WI38 (cell line): ENCODE results near the gene PDGFRA.
A peak's percentile ranks its signal among the peaks of the same experiment; 100 is the strongest.
"Not testable (repeated sequence)": the region's sequence is repeated elsewhere in the genome, so short reads cannot be mapped to it uniquely, and the experiment has no call there.

Experiments
- H3K4me3 ChIP-seq: 2 replicates; pipeline ENCODE4 v1.5.1; 2011; ENCODE audit warnings: low read depth, mild to moderate bottlenecking, control low read depth, low read length
- TF ChIP-seq, protein P1 (sequence below): IDR thresholded peaks from 2 replicates; pipeline ENCODE4 v1.5.1; 2012; ENCODE audit warnings: low read depth, mild to moderate bottlenecking, control low read depth, low read length

PDGFRA gene

DNA sequence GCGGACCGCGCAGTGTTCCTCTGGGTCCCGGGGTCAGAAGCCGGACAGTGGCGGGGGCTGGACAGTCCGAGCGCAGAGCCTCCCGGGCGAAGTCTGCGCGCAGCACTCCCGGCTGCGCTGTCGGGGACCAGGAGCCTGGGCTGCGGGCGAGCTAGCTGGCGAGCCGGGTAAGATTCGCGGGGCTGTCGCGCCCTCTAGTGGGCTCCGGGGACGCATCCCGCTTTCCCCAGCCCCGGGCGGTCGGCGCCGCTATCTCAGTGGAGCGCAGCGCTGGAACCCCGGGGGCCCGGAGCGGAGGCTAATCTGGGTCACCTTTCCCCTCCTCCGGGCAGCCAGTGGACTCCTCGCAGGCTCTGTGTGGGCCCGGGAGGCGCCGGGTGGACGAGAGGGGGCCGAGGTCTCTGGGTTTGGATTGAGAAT, 4.2 kb downstream of the PDGFRA start:
- TF ChIP-seq, protein P1, sequence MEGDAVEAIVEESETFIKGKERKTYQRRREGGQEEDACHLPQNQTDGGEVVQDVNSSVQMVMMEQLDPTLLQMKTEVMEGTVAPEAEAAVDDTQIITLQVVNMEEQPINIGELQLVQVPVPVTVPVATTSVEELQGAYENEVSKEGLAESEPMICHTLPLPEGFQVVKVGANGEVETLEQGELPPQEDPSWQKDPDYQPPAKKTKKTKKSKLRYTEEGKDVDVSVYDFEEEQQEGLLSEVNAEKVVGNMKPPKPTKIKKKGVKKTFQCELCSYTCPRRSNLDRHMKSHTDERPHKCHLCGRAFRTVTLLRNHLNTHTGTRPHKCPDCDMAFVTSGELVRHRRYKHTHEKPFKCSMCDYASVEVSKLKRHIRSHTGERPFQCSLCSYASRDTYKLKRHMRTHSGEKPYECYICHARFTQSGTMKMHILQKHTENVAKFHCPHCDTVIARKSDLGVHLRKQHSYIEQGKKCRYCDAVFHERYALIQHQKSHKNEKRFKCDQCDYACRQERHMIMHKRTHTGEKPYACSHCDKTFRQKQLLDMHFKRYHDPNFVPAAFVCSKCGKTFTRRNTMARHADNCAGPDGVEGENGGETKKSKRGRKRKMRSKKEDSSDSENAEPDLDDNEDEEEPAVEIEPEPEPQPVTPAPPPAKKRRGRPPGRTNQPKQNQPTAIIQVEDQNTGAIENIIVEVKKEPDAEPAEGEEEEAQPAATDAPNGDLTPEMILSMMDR = peak; percentile 74
- H3K4me3 ChIP-seq = peak overlapping the region; percentile 78

DNA sequence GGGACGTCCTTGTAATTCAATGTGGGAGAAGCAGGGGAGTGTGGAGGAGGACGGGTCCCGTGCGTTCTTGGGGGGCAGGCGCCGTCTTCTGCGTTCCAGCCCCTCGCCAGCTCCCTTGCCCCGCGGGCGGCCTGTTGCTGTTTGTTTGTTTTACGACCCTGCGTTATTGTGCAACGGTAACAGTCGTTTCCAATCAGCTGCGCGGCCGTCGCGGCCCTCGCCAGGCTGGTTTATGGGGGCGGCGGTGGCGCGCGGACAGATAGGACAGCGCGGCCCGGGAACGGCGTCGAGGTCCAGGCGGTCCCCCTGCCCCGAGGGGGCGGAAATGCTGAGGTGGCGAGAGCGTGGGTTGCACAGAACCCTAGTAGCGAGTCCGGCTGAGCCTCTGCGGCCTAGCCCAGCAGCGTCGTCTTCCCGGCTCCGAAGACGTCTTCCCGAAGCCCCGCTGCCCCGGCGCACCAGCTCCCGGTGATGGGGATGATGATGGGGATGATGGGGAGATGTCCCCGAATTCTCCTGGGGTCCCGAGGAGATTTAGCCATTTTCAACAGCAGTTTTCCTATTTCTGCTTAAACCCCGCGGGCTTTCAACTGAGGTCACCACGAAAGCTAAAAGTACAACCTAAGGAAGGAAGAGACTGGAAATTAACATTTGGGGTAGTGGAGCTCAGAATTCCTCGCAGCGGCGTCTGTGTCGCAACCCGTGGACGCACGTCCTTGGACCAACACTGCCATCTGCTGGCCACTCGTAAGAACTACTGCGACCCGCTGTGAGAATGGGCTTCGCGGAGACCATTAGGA, 4.8 kb downstream of the PDGFRA start:
- TF ChIP-seq, protein P1 = peak; percentile 70
- peak overlapping the region; percentile 78 for H3K4me3 ChIP-seq

DNA sequence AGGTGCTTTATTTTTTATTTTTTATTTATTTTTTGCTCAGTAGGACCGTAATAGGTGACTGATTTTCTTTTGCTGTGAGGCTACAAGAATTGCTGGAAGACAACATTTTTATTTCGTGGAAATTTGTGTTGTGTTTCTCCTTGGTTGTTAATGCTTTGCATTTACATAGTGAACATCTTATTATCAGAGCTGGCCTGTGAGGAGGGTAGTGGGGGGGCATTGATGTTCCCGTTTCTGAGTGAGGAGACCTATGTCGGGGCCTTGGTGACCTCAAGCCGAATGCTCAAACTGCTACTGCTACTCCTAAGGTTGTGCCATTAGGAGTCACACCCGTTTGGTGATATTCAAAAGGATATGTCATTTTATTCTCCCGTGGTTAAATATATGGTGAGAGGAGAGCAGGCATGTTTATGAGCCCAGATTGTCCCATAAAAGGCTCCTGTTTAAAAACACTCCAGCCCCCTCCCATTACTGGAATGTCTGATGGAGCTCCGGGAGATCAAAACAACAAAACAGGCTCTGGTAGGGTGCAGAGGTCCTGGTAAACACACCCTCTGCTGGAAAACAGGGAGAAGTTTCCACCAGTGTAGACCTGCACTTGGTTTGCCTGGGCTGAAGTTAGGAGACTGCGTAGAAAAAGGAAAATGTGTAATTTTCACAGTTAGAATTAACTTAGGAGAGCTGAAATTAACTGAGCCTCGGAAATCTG, 5.6 kb downstream of the PDGFRA start:
- TF ChIP-seq, protein P1 = no peak
- H3K4me3 ChIP-seq = peak overlapping the region; percentile 78

DNA sequence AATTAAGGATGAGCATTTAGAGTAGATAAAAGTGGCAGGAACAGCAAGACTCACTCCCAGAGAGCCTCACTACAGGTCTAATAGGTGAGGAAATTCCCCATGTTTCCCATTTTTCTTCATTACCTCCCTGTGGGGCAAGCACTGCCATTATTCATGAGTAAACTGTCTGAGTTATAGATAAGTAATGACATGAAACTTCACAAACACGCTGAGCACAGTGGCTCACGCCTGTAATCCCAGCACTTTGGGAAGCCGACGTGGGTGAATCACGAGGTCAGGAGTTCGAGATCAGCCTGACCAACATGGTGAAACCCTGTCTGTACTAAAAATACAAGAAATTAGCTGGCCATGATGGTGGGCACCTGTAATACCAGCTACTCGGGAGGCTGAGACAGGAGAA, 7.2 kb downstream of the PDGFRA start:
- H3K4me3 ChIP-seq = not testable (repeated sequence)

DNA sequence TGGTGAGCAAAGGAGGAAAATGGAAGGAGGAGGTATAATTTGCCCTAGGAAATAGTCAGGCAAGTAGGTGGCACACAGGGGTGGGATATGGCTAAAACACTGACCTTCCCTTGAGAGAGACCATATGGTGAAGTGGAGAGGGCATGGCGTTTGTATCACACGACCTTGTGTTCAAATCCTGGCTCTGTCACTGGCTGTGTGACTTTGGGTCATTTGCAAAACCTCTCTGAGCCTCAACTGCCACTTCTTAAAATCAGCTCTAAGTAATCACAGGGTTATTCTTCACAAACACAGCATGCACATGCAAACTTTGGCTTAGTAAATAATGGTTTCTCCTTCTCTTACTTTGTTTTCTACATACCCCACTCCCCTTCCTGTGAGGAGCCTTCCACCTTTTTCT, 8.7 kb downstream of the PDGFRA start:
- TF ChIP-seq, protein P1 = no peak
- H3K4me3 ChIP-seq = no peak overlapping the region

DNA sequence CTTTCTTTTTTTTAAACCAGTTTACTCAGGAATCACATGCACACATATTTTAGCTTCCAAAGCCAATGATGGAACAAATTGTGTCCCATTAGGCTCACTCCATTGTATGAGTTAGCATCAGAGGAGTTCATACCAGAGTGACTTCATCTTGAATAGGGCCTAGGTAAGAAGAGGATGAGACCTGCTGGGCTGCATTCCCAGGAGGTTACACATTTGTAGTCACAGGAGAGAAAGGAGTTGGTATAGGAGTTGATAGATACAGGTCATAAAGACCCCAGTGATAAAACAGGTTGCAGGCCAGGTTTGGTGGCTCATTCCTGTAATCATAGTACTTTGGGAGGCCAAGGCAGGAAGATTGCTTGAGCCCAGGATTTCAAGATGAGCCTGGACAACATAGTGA, 9.3 kb downstream of the PDGFRA start:
- TF ChIP-seq, protein P1 = no peak
- H3K4me3 ChIP-seq = no peak overlapping the region

DNA sequence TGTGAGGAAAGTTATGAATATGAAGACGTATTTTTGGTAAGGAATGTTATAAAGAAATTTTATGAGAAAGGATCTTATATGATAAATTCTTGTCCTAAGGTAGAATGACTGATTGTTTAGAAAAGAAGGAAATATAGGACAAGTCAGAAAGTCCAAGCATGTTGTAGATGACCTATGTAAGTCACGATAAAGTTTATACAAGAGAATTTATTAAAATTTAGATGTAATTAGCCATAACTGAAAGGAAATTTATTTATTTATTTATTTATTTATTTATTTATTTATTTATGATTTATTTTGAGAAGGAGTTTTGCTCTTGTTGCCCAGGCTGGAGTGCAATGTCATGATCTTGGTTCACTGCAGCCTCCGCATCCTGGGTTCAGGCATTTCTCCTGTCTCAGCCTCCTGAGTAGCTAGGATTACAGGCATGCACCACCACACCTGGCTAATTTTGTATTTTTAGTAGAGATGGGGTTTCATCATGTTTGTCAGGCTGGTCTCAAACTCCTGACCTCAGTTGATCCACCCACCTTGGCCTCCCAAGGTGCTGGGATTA, 12.3 kb downstream of the PDGFRA start:
- H3K4me3 ChIP-seq = not testable (repeated sequence)

DNA sequence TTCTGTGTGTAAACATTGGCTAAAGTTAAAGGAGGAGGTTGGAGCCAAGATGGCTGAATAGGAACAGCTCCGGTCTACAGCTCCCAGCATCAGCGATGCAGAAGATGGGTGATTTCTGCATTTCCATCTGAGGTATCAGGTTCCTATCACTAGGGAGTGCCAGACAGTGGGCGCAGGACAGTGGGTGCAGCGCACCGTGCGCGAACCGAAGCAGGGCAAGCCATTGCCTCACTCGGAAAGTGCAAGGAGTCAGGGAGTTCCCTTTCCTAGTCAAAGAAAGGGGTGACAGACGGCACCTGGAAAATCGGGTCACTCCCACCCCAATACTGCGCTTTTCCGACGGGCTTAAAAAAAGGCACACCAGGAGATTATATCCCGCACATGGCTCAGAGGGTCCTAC, 14.4 kb downstream of the PDGFRA start:
- H3K4me3 ChIP-seq = not testable (repeated sequence)

DNA sequence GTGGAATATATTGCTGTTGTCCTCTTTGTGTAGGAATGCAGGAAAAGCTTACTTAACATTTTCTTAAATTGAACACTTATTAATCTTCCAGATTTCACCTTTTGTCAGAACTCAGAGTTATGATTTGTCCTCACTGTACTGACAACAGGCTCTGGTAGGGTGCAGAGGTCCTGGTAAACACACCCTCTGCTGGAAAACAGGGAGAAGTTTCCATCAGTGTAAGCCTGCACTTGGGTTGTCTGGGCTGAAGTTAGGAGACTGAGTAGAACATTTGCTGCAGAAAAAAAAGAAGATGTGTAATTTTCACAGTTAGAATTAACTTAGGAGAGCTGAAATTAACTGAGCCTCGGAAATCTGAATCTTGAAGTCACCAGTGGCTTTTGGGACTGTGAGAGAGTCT, 23.2 kb downstream of the PDGFRA start:
- not testable (repeated sequence) for H3K4me3 ChIP-seq
